ENCODE data around the gene USH2A.

DNA sequence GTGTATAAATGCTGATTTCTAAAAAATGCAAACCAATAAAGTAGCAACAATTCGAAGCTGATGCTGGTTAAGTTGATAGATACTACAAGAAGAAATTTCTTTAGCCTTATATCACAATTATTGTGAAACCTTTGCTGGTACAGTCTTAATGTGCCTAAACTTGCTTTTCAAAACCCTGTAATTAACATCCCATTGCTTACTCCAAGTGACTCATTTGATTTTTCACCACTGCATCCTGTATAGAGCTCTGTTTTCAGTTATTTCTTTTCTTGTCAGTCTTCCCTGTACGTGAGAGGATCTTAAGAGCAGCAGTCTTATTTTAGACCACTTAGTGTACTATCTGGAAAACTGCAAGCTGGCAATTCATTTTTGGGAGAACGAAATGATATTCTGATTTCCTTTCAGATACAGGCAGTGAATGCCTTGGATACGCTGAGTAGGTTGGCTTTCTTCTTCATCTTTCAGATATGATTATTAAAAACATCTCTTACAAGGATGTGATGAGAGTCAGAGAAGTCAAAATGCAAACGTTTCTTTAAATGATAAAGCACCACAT, 645.8 kb downstream of the USH2A start:
- TF ChIP-seq, protein P1, sequence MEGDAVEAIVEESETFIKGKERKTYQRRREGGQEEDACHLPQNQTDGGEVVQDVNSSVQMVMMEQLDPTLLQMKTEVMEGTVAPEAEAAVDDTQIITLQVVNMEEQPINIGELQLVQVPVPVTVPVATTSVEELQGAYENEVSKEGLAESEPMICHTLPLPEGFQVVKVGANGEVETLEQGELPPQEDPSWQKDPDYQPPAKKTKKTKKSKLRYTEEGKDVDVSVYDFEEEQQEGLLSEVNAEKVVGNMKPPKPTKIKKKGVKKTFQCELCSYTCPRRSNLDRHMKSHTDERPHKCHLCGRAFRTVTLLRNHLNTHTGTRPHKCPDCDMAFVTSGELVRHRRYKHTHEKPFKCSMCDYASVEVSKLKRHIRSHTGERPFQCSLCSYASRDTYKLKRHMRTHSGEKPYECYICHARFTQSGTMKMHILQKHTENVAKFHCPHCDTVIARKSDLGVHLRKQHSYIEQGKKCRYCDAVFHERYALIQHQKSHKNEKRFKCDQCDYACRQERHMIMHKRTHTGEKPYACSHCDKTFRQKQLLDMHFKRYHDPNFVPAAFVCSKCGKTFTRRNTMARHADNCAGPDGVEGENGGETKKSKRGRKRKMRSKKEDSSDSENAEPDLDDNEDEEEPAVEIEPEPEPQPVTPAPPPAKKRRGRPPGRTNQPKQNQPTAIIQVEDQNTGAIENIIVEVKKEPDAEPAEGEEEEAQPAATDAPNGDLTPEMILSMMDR (IDR thresholded peaks at IDR 0.05; ENCODE audit: insufficient read depth, low read length, poor library complexity, severe bottlenecking), result no peak
- no peak for TF ChIP-seq EZH2phosphoT487 (conservative IDR thresholded peaks at IDR 0.05; ENCODE audit: low read length)

All from SU-DHL-6 (cell line).